ENCODE data around the gene ST14.

GRCh38 chr11:130237282-130238006, 77.9 kb downstream of the ST14 start:
- TF ChIP-seq, protein P1, sequence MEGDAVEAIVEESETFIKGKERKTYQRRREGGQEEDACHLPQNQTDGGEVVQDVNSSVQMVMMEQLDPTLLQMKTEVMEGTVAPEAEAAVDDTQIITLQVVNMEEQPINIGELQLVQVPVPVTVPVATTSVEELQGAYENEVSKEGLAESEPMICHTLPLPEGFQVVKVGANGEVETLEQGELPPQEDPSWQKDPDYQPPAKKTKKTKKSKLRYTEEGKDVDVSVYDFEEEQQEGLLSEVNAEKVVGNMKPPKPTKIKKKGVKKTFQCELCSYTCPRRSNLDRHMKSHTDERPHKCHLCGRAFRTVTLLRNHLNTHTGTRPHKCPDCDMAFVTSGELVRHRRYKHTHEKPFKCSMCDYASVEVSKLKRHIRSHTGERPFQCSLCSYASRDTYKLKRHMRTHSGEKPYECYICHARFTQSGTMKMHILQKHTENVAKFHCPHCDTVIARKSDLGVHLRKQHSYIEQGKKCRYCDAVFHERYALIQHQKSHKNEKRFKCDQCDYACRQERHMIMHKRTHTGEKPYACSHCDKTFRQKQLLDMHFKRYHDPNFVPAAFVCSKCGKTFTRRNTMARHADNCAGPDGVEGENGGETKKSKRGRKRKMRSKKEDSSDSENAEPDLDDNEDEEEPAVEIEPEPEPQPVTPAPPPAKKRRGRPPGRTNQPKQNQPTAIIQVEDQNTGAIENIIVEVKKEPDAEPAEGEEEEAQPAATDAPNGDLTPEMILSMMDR (conservative IDR thresholded peaks at IDR 0.05), result no peak
- no peak for TF ChIP-seq ZFX (IDR thresholded peaks at IDR 0.05)
